ENCODE results near the gene RHBDL3.

DNA sequence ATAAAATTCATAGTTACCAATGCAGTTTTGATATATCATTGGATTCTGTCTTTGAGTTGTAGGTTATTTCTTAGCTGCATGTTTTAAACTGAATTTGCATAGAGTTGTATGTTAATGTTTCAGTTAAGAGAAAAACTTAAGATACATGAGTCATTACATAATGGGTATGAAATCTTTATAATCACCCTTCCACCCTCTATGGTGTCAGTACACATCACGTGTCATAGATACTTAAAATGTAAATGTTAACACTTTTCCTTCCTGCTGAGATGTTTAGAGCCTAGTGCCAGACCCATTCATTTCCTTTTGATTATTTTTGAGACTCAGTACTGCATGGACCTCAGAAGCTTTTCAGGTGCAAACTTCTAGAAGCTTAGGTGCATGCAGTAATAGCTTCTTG lies 104.8 kb downstream of the RHBDL3 start:
- TF ChIP-seq EP300 (IDR thresholded peaks at IDR 0.05) (no peak), NPAS2 (CRISPR knock-in tag; IDR thresholded peaks at IDR 0.05; ENCODE audit: borderline replicate concordance) (no peak), POLR2A (IDR thresholded peaks at IDR 0.05; ENCODE audit: low read length) (no peak), EHMT2 (IDR thresholded peaks at IDR 0.05; ENCODE audit: low read depth) (no peak), SREBF2 (IDR thresholded peaks at IDR 0.05) (no peak)
- TF ChIP-seq, protein P1, sequence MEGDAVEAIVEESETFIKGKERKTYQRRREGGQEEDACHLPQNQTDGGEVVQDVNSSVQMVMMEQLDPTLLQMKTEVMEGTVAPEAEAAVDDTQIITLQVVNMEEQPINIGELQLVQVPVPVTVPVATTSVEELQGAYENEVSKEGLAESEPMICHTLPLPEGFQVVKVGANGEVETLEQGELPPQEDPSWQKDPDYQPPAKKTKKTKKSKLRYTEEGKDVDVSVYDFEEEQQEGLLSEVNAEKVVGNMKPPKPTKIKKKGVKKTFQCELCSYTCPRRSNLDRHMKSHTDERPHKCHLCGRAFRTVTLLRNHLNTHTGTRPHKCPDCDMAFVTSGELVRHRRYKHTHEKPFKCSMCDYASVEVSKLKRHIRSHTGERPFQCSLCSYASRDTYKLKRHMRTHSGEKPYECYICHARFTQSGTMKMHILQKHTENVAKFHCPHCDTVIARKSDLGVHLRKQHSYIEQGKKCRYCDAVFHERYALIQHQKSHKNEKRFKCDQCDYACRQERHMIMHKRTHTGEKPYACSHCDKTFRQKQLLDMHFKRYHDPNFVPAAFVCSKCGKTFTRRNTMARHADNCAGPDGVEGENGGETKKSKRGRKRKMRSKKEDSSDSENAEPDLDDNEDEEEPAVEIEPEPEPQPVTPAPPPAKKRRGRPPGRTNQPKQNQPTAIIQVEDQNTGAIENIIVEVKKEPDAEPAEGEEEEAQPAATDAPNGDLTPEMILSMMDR (IDR thresholded peaks at IDR 0.05), result no peak

All from A549 (cell line).